GM10266 (cell line): Measurements from ENCODE around the gene GALNT17.

Experiments
- DNase-seq: peaks from one replicate; pipeline ENCODE4 v3.0.0; 2012; ENCODE audit errors: extremely low spot score
- CTCF ChIP-seq: IDR thresholded peaks from 2 replicates; pipeline ENCODE4 v1.5.1; 2012; ENCODE audit warnings: mild to moderate bottlenecking, low read depth; ENCODE audit not compliant: control insufficient read depth, insufficient read depth; ENCODE audit errors: missing control alignments

GALNT17 gene

GRCh38 chr7:71682841-71683781 is 551.2 kb downstream of the GALNT17 start:
- DNase-seq: no peak
- no peak for TF ChIP-seq CTCF

- no peak for DNase-seq
- no peak for TF ChIP-seq CTCF
Observed at GRCh38 chr7:71687286-71687685, 555.3 kb downstream of the GALNT17 start.

- TF ChIP-seq CTCF: no peak
- DNase-seq: no peak
Observed at GRCh38 chr7:71687831-71688599, 556.1 kb downstream of the GALNT17 start.

GRCh38 chr7:71691538-71691937 is 559.6 kb downstream of the GALNT17 start:
- no peak for DNase-seq
- no peak for TF ChIP-seq CTCF

- no peak for DNase-seq
- no peak for TF ChIP-seq CTCF
Observed at GRCh38 chr7:71694665-71695064, 562.7 kb downstream of the GALNT17 start.

GRCh38 chr7:71695186-71695585 is 563.2 kb downstream of the GALNT17 start:
- TF ChIP-seq CTCF: no peak
- DNase-seq: no peak
